ENCODE results near the gene QRICH1. TPM values are rescaled to one million over a fixed set of nuclear protein-coding genes. Genes with fewer than 3 reads are reported as not detected.

Gene QRICH1
- total and polyA plus RNA-seq, 2 of the 13 experiments (the other 11 are each of a cell fraction or from before 2014, with no cell fraction given) = 52.6 to 102 TPM

DNA sequence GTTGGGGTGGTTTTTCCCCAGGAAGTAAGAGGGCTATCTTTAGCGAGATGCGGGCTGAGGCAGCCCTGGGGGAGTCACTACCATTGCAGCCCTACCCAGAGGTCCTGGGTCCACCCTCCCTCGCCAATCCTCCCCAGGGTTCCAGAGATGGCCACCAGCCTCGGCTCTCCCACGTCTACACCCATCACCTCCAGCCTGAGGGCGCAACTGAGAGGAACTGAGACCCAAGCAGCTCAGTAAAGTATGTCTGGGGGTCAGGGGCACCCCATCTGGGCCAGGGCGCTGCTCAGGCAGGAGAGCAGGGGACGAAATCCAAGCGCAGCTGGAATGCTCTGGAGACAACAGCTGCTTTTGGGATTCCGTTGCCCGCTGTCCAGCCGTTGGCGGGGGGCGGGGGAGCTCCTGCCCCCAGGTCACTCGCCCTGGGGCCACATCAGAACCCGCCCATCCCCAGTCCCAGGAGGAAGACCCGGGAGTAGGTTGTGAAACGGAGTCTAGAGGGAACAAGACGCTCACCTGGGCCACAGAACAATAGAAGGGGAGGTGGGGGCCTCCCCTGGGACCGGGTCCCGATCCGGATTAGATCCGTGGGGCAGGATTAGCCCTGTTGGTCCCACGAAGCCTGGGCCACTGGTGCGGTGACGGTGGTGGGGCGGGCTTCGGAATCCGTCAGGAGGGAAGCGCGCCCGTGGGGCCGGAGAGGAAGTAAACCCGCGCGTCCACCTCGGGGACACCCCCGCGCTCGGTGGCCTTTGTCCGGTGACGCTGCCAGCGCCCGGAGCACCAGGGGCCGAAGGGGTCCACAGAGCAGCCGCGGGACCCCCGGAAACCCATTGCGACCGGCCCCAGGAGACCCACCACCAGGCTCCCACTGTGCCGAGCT lies 73.3 kb downstream of the QRICH1 start (continued):
- TF ChIP-seq, protein P1, sequence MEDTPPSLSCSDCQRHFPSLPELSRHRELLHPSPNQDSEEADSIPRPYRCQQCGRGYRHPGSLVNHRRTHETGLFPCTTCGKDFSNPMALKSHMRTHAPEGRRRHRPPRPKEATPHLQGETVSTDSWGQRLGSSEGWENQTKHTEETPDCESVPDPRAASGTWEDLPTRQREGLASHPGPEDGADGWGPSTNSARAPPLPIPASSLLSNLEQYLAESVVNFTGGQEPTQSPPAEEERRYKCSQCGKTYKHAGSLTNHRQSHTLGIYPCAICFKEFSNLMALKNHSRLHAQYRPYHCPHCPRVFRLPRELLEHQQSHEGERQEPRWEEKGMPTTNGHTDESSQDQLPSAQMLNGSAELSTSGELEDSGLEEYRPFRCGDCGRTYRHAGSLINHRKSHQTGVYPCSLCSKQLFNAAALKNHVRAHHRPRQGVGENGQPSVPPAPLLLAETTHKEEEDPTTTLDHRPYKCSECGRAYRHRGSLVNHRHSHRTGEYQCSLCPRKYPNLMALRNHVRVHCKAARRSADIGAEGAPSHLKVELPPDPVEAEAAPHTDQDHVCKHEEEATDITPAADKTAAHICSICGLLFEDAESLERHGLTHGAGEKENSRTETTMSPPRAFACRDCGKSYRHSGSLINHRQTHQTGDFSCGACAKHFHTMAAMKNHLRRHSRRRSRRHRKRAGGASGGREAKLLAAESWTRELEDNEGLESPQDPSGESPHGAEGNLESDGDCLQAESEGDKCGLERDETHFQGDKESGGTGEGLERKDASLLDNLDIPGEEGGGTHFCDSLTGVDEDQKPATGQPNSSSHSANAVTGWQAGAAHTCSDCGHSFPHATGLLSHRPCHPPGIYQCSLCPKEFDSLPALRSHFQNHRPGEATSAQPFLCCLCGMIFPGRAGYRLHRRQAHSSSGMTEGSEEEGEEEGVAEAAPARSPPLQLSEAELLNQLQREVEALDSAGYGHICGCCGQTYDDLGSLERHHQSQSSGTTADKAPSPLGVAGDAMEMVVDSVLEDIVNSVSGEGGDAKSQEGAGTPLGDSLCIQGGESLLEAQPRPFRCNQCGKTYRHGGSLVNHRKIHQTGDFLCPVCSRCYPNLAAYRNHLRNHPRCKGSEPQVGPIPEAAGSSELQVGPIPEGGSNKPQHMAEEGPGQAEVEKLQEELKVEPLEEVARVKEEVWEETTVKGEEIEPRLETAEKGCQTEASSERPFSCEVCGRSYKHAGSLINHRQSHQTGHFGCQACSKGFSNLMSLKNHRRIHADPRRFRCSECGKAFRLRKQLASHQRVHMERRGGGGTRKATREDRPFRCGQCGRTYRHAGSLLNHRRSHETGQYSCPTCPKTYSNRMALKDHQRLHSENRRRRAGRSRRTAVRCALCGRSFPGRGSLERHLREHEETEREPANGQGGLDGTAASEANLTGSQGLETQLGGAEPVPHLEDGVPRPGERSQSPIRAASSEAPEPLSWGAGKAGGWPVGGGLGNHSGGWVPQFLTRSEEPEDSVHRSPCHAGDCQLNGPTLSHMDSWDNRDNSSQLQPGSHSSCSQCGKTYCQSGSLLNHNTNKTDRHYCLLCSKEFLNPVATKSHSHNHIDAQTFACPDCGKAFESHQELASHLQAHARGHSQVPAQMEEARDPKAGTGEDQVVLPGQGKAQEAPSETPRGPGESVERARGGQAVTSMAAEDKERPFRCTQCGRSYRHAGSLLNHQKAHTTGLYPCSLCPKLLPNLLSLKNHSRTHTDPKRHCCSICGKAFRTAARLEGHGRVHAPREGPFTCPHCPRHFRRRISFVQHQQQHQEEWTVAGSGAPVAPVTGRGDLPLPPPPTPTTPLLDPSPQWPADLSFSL (CRISPR knock-in tag; IDR thresholded peaks at IDR 0.05) = 0 out of 2 replicates have a peak, but pooled peaks have one; percentile 17
- peak; percentile 68; the same call in 1 of the 2 replicates for TF ChIP-seq KAT7 (CRISPR knock-in tag; IDR thresholded peaks at IDR 0.05; ENCODE audit: borderline replicate concordance)
- peak; percentile 58 for TF ChIP-seq ZNF607 (CRISPR knock-in tag; IDR thresholded peaks at IDR 0.05; ENCODE audit: borderline replicate concordance)
- TF ChIP-seq, protein P2, sequence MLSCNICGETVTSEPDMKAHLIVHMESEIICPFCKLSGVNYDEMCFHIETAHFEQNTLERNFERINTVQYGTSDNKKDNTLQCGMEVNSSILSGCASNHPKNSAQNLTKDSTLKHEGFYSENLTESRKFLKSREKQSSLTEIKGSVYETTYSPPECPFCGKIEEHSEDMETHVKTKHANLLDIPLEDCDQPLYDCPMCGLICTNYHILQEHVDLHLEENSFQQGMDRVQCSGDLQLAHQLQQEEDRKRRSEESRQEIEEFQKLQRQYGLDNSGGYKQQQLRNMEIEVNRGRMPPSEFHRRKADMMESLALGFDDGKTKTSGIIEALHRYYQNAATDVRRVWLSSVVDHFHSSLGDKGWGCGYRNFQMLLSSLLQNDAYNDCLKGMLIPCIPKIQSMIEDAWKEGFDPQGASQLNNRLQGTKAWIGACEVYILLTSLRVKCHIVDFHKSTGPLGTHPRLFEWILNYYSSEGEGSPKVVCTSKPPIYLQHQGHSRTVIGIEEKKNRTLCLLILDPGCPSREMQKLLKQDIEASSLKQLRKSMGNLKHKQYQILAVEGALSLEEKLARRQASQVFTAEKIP (CRISPR knock-in tag; IDR thresholded peaks at IDR 0.05; ENCODE audit: borderline replicate concordance) = no peak
- TF ChIP-seq XRCC5 (optimal IDR thresholded peaks at IDR 0.05; ENCODE audit: low read length) = peak; percentile 10
- TF ChIP-seq, protein P3, sequence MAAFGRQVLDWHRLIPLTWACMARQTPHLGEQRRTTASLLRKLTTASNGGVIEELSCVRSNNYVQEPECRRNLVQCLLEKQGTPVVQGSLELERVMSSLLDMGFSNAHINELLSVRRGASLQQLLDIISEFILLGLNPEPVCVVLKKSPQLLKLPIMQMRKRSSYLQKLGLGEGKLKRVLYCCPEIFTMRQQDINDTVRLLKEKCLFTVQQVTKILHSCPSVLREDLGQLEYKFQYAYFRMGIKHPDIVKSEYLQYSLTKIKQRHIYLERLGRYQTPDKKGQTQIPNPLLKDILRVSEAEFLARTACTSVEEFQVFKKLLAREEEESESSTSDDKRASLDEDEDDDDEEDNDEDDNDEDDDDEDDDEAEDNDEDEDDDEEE (CRISPR knock-in tag; IDR thresholded peaks at IDR 0.05) = 0 out of 2 replicates have a peak, but pooled peaks have one; percentile 33
- TF ChIP-seq IKZF4 (CRISPR knock-in tag; IDR thresholded peaks at IDR 0.05; ENCODE audit: borderline replicate concordance, low read depth, not compliant biosample characterization) = peak; percentile 18
- peak; percentile 81 for TF ChIP-seq ZNF605 (CRISPR knock-in tag; IDR thresholded peaks at IDR 0.05)
- TF ChIP-seq JUND (CRISPR knock-in tag; IDR thresholded peaks at IDR 0.05) = no peak
- TF ChIP-seq IRF2 (CRISPR knock-in tag; IDR thresholded peaks at IDR 0.05) = 0 out of 2 replicates have a peak, but pooled peaks have one; percentile 6
- peak; percentile 48; the same call in 1 of the 2 replicates for TF ChIP-seq NFE2L1 (CRISPR knock-in tag; IDR thresholded peaks at IDR 0.05; ENCODE audit: borderline replicate concordance)
- 0 out of 2 replicates have a peak, but pooled peaks have one; percentile 66 for TF ChIP-seq ZNF577 (CRISPR knock-in tag; IDR thresholded peaks at IDR 0.05; ENCODE audit: borderline replicate concordance, low read depth)
- no peak for TF ChIP-seq CCDC6 (CRISPR knock-in tag; IDR thresholded peaks at IDR 0.05)
- 0 out of 2 replicates have a peak, but pooled peaks have one; percentile 31 for TF ChIP-seq ZNF564 (CRISPR knock-in tag; IDR thresholded peaks at IDR 0.05)
- TF ChIP-seq, protein P4, sequence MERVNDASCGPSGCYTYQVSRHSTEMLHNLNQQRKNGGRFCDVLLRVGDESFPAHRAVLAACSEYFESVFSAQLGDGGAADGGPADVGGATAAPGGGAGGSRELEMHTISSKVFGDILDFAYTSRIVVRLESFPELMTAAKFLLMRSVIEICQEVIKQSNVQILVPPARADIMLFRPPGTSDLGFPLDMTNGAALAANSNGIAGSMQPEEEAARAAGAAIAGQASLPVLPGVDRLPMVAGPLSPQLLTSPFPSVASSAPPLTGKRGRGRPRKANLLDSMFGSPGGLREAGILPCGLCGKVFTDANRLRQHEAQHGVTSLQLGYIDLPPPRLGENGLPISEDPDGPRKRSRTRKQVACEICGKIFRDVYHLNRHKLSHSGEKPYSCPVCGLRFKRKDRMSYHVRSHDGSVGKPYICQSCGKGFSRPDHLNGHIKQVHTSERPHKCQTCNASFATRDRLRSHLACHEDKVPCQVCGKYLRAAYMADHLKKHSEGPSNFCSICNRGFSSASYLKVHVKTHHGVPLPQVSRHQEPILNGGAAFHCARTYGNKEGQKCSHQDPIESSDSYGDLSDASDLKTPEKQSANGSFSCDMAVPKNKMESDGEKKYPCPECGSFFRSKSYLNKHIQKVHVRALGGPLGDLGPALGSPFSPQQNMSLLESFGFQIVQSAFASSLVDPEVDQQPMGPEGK (CRISPR knock-in tag; IDR thresholded peaks at IDR 0.05) = peak; percentile 69; the same call in 1 of the 2 replicates

All from HepG2 (cell line).